Gastroesophageal sphincter (tissue), 3 donors: ENCODE results near the gene PHEX.

Experiments used
- EP300 ChIP-seq: sonication (generic); formaldehyde crosslinking; IDR thresholded peaks from one replicate; pipeline ENCODE4 v1.6.1; 2017; ENCODE audit warnings: antibody characterized with exemption, mild to moderate bottlenecking
- POLR2A ChIP-seq, 2 donors: fragments of 450-650 bp; IDR thresholded peaks; one replicate each; pipeline ENCODE4 v1.6.1; 2017; ENCODE audit warnings: antibody characterized with exemption in 2 of 2, mild to moderate bottlenecking in 2 of 2, moderate library complexity in 1 of 2
- POLR2AphosphoS5 ChIP-seq: sonication (generic); formaldehyde crosslinking; IDR thresholded peaks from one replicate; pipeline ENCODE4 v1.6.1; 2017; ENCODE audit warnings: antibody characterized with exemption
- TF ChIP-seq, protein P1 (sequence below), 4 experiments: fragments of 200-600 bp in 2 of 4; fragments of 450-650 bp in 2 of 4; sonication (generic) in 1 of 4; IDR thresholded peaks; one replicate each; pipeline ENCODE4 v1.5.1; 2017 to 2019; ENCODE audit warnings: antibody characterized with exemption in 4 of 4, mild to moderate bottlenecking in 2 of 4, moderate library complexity in 2 of 4

DNA sequence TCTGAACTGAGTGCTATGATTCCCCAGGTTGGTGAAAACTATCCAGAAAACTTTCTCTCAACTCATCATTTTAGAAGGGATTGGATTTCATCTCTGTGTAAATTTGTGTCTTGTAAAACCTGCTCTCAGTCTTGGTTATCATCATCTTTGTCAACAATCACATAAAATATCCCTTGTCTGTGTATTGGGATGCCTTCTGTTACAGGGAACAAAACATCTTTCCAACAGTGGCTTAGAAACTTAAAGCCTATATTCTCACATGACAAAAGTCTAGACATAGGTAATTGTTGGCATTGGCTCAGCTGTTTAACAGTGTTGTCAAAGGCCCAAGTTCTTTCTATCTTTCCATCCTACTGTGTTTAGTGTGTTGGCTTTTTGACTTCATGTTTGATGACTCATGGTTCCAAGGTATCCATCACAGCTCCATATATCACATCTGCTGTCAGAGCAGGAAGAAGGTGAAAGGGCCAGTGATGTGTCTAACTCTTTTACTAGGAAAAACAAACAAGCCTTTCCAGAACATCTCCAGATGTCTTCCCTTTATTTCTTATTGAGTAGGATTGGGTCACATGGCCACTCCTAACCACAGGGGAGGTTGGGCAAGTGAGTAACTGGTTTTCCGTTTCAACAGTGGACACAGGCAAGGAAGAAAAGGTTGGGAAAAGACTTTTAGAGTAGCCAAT, 65.0 kb downstream of the PHEX start:
- TF ChIP-seq, protein P1, sequence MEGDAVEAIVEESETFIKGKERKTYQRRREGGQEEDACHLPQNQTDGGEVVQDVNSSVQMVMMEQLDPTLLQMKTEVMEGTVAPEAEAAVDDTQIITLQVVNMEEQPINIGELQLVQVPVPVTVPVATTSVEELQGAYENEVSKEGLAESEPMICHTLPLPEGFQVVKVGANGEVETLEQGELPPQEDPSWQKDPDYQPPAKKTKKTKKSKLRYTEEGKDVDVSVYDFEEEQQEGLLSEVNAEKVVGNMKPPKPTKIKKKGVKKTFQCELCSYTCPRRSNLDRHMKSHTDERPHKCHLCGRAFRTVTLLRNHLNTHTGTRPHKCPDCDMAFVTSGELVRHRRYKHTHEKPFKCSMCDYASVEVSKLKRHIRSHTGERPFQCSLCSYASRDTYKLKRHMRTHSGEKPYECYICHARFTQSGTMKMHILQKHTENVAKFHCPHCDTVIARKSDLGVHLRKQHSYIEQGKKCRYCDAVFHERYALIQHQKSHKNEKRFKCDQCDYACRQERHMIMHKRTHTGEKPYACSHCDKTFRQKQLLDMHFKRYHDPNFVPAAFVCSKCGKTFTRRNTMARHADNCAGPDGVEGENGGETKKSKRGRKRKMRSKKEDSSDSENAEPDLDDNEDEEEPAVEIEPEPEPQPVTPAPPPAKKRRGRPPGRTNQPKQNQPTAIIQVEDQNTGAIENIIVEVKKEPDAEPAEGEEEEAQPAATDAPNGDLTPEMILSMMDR (IDR thresholded peaks at IDR 0.05): no peak
- TF ChIP-seq POLR2A (IDR thresholded peaks at IDR 0.05) (no peak), POLR2AphosphoS5 (no peak), EP300 (no peak)
